ENCODE measurements around the gene RBM3.

- TF ChIP-seq EZH2phosphoT487 (IDR thresholded peaks at IDR 0.05; ENCODE audit: low read depth) (no peak), CTCF (IDR thresholded peaks at IDR 0.05; ENCODE audit: low read depth, low read length) (no peak)
Measured at GRCh38 chrX:48601741-48602394, 27.6 kb downstream of the RBM3 start.
